Stimulated activated CD8-positive, alpha-beta memory T cell treated with anti-CD3 and anti-CD28 coated beads, Interleukin-15, amount 100 ng/mL, for 24 hours (primary cell): ENCODE results near the gene ARHGEF17.

ENCODE experiments used
- DNase-seq: peaks from one replicate; pipeline ENCODE4 v3.0.0-alpha.2; 2020; ENCODE audit warnings: low read depth

The ARHGEF17 gene

GRCh38 chr11:73380331-73380730, 72.3 kb downstream of the ARHGEF17 start:
- DNase-seq: no peak

- no peak for DNase-seq
Observed at GRCh38 chr11:73380897-73381410, 72.9 kb downstream of the ARHGEF17 start.

- DNase-seq: no peak
Observed at GRCh38 chr11:73381589-73381988, 73.5 kb downstream of the ARHGEF17 start.

- DNase-seq: no peak
Observed at GRCh38 chr11:73382183-73382582, 74.1 kb downstream of the ARHGEF17 start.

GRCh38 chr11:73382747-73383146, 74.7 kb downstream of the ARHGEF17 start:
- no peak for DNase-seq

- no peak for DNase-seq
Observed at GRCh38 chr11:73383249-73384124, 75.4 kb downstream of the ARHGEF17 start.

- no peak for DNase-seq
Observed at GRCh38 chr11:73384125-73384441, 76.0 kb downstream of the ARHGEF17 start.

- DNase-seq: no peak
Observed at GRCh38 chr11:73384531-73384871, 76.4 kb downstream of the ARHGEF17 start.

- DNase-seq: no peak
Observed at GRCh38 chr11:73384872-73385689, 77.0 kb downstream of the ARHGEF17 start.

GRCh38 chr11:73386016-73386415, 77.9 kb downstream of the ARHGEF17 start:
- DNase-seq: no peak

- DNase-seq: no peak
Observed at GRCh38 chr11:73386546-73386945, 78.5 kb downstream of the ARHGEF17 start.

- DNase-seq: no peak
Observed at GRCh38 chr11:73387594-73388264, 79.7 kb downstream of the ARHGEF17 start.

- DNase-seq: no peak
Observed at GRCh38 chr11:73388265-73389133, 80.4 kb downstream of the ARHGEF17 start.

GRCh38 chr11:73389134-73389525, 81.1 kb downstream of the ARHGEF17 start:
- DNase-seq: no peak

- DNase-seq: no peak
Observed at GRCh38 chr11:73389916-73390315, 81.8 kb downstream of the ARHGEF17 start.

- no peak for DNase-seq
Observed at GRCh38 chr11:73390601-73391565, 82.8 kb downstream of the ARHGEF17 start.

- DNase-seq: no peak
Observed at GRCh38 chr11:73391665-73392064, 83.6 kb downstream of the ARHGEF17 start.

- no peak for DNase-seq
Observed at GRCh38 chr11:73392108-73393010, 84.3 kb downstream of the ARHGEF17 start.

- no peak for DNase-seq
Observed at GRCh38 chr11:73393011-73393380, 84.9 kb downstream of the ARHGEF17 start.
